Hepatocyte (in vitro differentiated cells): ENCODE results near the gene CXCL8. TPM values are rescaled to one million over a fixed set of nuclear protein-coding genes. Genes with fewer than 3 reads are reported as not detected.
"Not testable (repeated sequence)": the region's sequence is repeated elsewhere in the genome, so short reads cannot be mapped to it uniquely, and the experiment has no call there.

Experiments used
- DNase-seq: peaks from one replicate; pipeline ENCODE4 v3.0.0-alpha.2; 2016; ENCODE audit warnings: low spot score
- H2AFZ ChIP-seq: fragments of 200-600 bp; sonication (generic); 2 replicates; pipeline ENCODE4 v1.6.0; 2016; ENCODE audit warnings: antibody characterized with exemption, mild to moderate bottlenecking
- H3K27ac ChIP-seq: fragments of 200-600 bp; sonication (generic); 2 replicates; pipeline ENCODE4 v1.5.1; 2016; ENCODE audit warnings: mild to moderate bottlenecking
- H3K27me3 ChIP-seq: fragments of 200-600 bp; sonication (generic); 2 replicates; pipeline ENCODE4 v1.6.1; 2016
- H3K36me3 ChIP-seq: fragments of 200-600 bp; sonication (generic); replicated peaks from 2 replicates; pipeline ENCODE4 v1.5.1; 2016; ENCODE audit warnings: low read depth; ENCODE audit not compliant: insufficient read depth
- H3K4me1 ChIP-seq: fragments of 200-600 bp; sonication (generic); 2 replicates; pipeline ENCODE4 v1.5.1; 2016; ENCODE audit warnings: mild to moderate bottlenecking, moderate library complexity; ENCODE audit not compliant: insufficient read depth
- H3K4me2 ChIP-seq: fragments of 200-600 bp; sonication (generic); 2 replicates; pipeline ENCODE4 v1.6.0; 2016
- H3K4me3 ChIP-seq: fragments of 200-600 bp; sonication (generic); 2 replicates; pipeline ENCODE4 v1.5.1; 2016; ENCODE audit warnings: mild to moderate bottlenecking
- H3K79me2 ChIP-seq: fragments of 200-600 bp; sonication (generic); 2 replicates; pipeline ENCODE4 v1.6.0; 2017; ENCODE audit warnings: mild to moderate bottlenecking
- H3K9me2 ChIP-seq: fragments of 200-600 bp; sonication (generic); replicated peaks from 2 replicates; pipeline ENCODE4 v1.6.0; 2017; ENCODE audit warnings: mild to moderate bottlenecking; ENCODE audit not compliant: insufficient read depth
- H3K9me3 ChIP-seq: fragments of 200-600 bp; sonication (generic); 2 replicates; pipeline ENCODE4 v1.5.1; 2016; ENCODE audit warnings: low read depth, mild to moderate bottlenecking
- H4K20me1 ChIP-seq: fragments of 200-600 bp; sonication (generic); 2 replicates; pipeline ENCODE4 v1.6.0; 2016; ENCODE audit warnings: mild to moderate bottlenecking; ENCODE audit not compliant: insufficient read depth, poor library complexity, severe bottlenecking
- CTCF ChIP-seq: fragments of 200-600 bp; sonication (generic); IDR thresholded peaks from 2 replicates; pipeline ENCODE4 v1.5.1; 2016; ENCODE audit warnings: antibody characterized with exemption, mild to moderate bottlenecking; ENCODE audit not compliant: poor library complexity
- EZH2 ChIP-seq: fragments of 200-600 bp; sonication (generic); IDR thresholded peaks from 2 replicates; pipeline ENCODE4 v1.6.1; 2016; ENCODE audit warnings: antibody characterized with exemption, mild to moderate bottlenecking, borderline replicate concordance
- EZH2phosphoT487 ChIP-seq: fragments of 200-600 bp; sonication (generic); IDR thresholded peaks from one replicate; pipeline ENCODE4 v1.6.1; 2018; ENCODE audit warnings: antibody characterized with exemption, mild to moderate bottlenecking, low read depth, moderate library complexity; ENCODE audit not compliant: unreplicated experiment, severe bottlenecking
- WGBS: methylation state at CpG from one replicate; pipeline ENCODE4 v1.1.6; 2016; ENCODE audit warnings: low lambda C conversion rate; ENCODE audit errors: missing lambda C conversion rate; 5-methylcytosine and 5-hydroxymethylcytosine counted together
- polyA plus RNA-seq: library from polyadenylated mRNA; unstranded; fragments of >200 nt; fragmentation: Nextera tagmentation; extraction: Ambion mirVana; gene quantifications from 2 replicates; pipeline ENCODE4 v1.2.1, GENCODE V29; 2016
- total RNA-seq: library from RNA; depleted of rRNA; stranded (reverse); fragments of >200 nt; gene quantifications from 2 replicates; pipeline ENCODE4 v1.2.3, GENCODE V29; 2014

Gene CXCL8
- total RNA-seq (32.5 and 43.9 TPM in 2 replicates), polyA plus RNA-seq (21.6 and 35.0 TPM in 2 replicates)

GRCh38 chr4:73740353-73740778 lies at the start of gene CXCL8:
Gene CXCL8 (plus strand): TSS chr4:73740569. CDS start chr4:73740659, 90 bp downstream.
- H3K9me3 ChIP-seq: no peaks in the 10 kb centered on the region
- H2AFZ ChIP-seq: no peak within 1 kb of the TSS
- no peak within 1 kb of the TSS for H3K4me2 ChIP-seq
- no peak within 1 kb of the TSS for H3K4me3 ChIP-seq
- H4K20me1 ChIP-seq: no peaks in the 10 kb centered on the region
- H3K9me2 ChIP-seq: no peaks in the 10 kb centered on the region
- WGBS: 58% methylated on average over 7 of the region's 7 CpGs
- no peak for TF ChIP-seq EZH2phosphoT487
- no peak for TF ChIP-seq CTCF
- no peak for TF ChIP-seq EZH2
- no peak within 1 kb of the TSS for H3K27ac ChIP-seq
- no peaks in the 10 kb centered on the region for H3K36me3 ChIP-seq
- H3K27me3 ChIP-seq: no peaks in the 10 kb centered on the region
- H3K4me1 ChIP-seq: no peaks in the 10 kb centered on the region
- H3K79me2 ChIP-seq: no peaks in the 10 kb centered on the region
- DNase-seq: peak; percentile 24

- H2AFZ ChIP-seq, H4K20me1 ChIP-seq, H3K27me3 ChIP-seq, H3K79me2 ChIP-seq, H3K9me2 ChIP-seq, H3K9me3 ChIP-seq, H3K4me1 ChIP-seq, H3K4me2 ChIP-seq, H3K36me3 ChIP-seq, H3K27ac ChIP-seq, H3K4me3 ChIP-seq, DNase-seq: not testable (repeated sequence)
- WGBS: 86% methylated on average over 4 of the region's 4 CpGs
These were observed 49.2 kb upstream of the CXCL8 start for GRCh38 chr4:73691201-73691600.

GRCh38 chr4:73691759-73692158 lies 48.6 kb upstream of the CXCL8 start:
- Histone ChIP-seq H4K20me1 (no peaks in the 10 kb centered on the region), H2AFZ (no peak overlapping the region), H3K27ac (no peak overlapping the region), H3K9me2 (no peaks in the 10 kb centered on the region), H3K9me3 (no peaks in the 10 kb centered on the region), H3K27me3 (no peaks in the 10 kb centered on the region), H3K4me2 (no peak overlapping the region), H3K79me2 (no peaks in the 10 kb centered on the region), H3K36me3 (no peaks in the 10 kb centered on the region), H3K4me3 (no peak overlapping the region), H3K4me1 (no peaks in the 10 kb centered on the region)
- no peak for TF ChIP-seq EZH2
- TF ChIP-seq EZH2phosphoT487: no peak
- TF ChIP-seq CTCF: no peak
- no peak for DNase-seq

GRCh38 chr4:73692254-73692653 lies 48.1 kb upstream of the CXCL8 start:
- TF ChIP-seq EZH2 (no peak), EZH2phosphoT487 (no peak), CTCF (no peak)
- H3K79me2 ChIP-seq: no peaks in the 10 kb centered on the region
- no peak overlapping the region for H2AFZ ChIP-seq
- H3K9me2 ChIP-seq: no peaks in the 10 kb centered on the region
- no peak overlapping the region for H3K4me3 ChIP-seq
- H3K9me3 ChIP-seq: no peaks in the 10 kb centered on the region
- no peak overlapping the region for H3K27ac ChIP-seq
- no peaks in the 10 kb centered on the region for H3K36me3 ChIP-seq
- no peaks in the 10 kb centered on the region for H3K27me3 ChIP-seq
- no peaks in the 10 kb centered on the region for H4K20me1 ChIP-seq
- H3K4me2 ChIP-seq: no peak overlapping the region
- WGBS: 56% methylated on average over 1 of the region's 1 CpG
- DNase-seq: no peak
- H3K4me1 ChIP-seq: no peaks in the 10 kb centered on the region
